Measurements from ENCODE around the gene DHRSX.

- no peak for TF ChIP-seq CTCF (IDR thresholded peaks at IDR 0.05)
- TF ChIP-seq POLR2AphosphoS5 (IDR thresholded peaks at IDR 0.05): no peak
- no peak for TF ChIP-seq POLR2A (IDR thresholded peaks at IDR 0.05)
These were observed 279.8 kb downstream of the DHRSX start for GRCh38 chrX:2220829-2221567.

All from prostate gland (tissue), 2 donors.